ENCODE measurements around the gene ZBTB47. TPM values are rescaled to one million over a fixed set of nuclear protein-coding genes. Genes with fewer than 3 reads are reported as not detected.

Gene ZBTB47
- total RNA-seq, 1 donor from 2014 or later: 38.8 TPM

DNA sequence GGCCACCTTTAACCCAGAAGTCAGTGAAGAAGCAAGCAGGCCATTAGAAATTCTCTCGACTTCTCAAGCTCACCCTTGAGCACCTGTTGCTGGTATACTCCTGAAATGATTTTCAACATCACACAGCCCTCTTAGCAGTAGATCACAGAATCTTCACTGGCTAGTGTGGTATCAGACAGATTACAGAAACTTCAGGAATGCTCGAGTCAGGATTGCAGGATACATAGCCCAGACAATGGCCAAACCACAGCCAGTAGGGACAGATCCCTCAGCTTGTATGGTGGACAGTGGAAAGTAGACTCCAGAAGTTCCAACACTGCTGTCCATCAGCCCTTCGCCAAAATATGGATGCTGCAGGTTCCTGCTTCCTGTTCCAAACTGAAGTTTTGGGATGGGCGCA, 27.3 kb downstream of the ZBTB47 start:
- Mint-ChIP-seq H3K36me3 (ENCODE audit: low read depth) (no peaks in the 10 kb centered on the region), H3K27me3 (ENCODE audit: low read depth) (peaks cover 6% of the 10 kb centered on the region), H3K27ac (ENCODE audit: unreplicated experiment) (no peak overlapping the region), H3K4me3 (ENCODE audit: unreplicated experiment) (no peak overlapping the region), H3K4me1 (ENCODE audit: low read depth) (peaks cover 18% of the 10 kb centered on the region), H3K9me3 (ENCODE audit: low read depth) (peaks cover 17% of the 10 kb centered on the region)
- no peak for DNase-seq (ENCODE audit: low spot score)
- TF ChIP-seq, protein P1, sequence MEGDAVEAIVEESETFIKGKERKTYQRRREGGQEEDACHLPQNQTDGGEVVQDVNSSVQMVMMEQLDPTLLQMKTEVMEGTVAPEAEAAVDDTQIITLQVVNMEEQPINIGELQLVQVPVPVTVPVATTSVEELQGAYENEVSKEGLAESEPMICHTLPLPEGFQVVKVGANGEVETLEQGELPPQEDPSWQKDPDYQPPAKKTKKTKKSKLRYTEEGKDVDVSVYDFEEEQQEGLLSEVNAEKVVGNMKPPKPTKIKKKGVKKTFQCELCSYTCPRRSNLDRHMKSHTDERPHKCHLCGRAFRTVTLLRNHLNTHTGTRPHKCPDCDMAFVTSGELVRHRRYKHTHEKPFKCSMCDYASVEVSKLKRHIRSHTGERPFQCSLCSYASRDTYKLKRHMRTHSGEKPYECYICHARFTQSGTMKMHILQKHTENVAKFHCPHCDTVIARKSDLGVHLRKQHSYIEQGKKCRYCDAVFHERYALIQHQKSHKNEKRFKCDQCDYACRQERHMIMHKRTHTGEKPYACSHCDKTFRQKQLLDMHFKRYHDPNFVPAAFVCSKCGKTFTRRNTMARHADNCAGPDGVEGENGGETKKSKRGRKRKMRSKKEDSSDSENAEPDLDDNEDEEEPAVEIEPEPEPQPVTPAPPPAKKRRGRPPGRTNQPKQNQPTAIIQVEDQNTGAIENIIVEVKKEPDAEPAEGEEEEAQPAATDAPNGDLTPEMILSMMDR (IDR thresholded peaks at IDR 0.05): no peak

DNA sequence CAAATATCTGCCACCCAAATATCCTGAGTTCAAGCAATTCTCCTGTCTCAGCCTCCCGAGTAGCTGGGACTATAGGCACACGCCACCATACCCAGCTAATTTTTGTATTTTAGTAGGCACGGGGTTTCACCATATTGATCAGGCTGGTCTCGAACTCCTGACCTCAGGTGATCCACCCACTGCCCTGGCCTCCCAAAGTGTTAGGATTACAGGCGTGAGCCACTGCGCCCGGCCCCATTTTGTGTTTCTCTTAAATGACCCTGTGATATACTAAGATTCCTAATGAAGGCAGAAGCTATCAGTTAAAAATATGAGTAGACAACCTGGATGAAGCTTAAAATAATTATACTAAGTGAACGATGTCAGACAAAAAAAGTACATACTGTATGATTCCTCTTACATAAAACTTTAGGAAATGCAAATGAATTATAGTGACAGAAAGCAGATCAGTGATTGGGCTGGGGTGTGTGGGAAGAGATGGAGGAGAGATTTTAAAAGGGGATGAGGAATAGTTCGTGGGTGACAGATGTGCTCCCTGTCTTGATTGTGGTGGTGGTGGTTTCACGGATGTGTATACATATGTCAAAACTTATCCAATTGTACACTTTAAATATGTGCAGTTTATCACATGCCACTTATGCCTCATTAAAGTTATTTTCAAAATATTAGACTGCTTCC, 28.0 kb downstream of the ZBTB47 start:
- Mint-ChIP-seq H3K27ac (ENCODE audit: unreplicated experiment) (no peak overlapping the region), H3K9me3 (ENCODE audit: low read depth) (peaks cover 14% of the 10 kb centered on the region), H3K4me1 (ENCODE audit: low read depth) (peaks cover 18% of the 10 kb centered on the region), H3K4me3 (ENCODE audit: unreplicated experiment) (no peak overlapping the region), H3K27me3 (ENCODE audit: low read depth) (peaks cover 6% of the 10 kb centered on the region), H3K36me3 (ENCODE audit: low read depth) (no peaks in the 10 kb centered on the region)
- DNase-seq (ENCODE audit: low spot score): no peak
- TF ChIP-seq, protein P1 (IDR thresholded peaks at IDR 0.05): no peak

DNA sequence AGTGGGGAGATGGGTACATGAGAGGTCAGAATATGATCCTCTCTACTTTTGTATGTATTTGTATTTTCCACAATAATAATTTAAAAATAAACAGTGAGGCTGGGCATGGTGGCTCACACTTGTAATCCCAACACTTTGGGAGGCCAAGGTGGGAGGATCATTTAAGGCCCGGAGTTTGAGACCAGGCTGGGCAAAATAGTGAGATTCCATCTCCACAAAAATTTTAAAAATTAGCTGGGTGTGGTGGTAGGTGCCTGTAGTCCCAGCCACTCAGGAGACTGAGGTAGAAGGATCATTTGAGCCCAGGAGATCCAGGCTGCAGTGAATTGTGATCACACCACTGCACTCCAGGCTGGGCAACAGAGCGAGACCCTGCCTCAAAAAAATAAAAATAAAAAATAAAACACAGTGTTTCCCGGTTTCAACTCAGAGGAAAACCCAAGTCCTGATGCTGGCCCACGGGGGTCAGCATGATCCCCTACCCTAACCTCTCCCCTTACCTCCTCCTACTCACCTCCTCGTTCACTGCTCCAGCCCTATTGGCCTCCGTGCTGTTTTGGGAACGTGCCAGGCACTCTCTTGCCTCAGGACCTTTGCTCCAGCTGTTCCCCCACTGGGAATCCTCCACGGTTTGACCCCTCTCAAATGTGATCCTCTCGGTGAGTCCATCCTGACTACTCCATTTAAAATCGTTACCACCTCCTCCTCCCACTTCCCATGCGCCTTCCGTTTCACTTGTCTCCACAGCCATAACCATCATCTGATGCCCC, 29.0 kb downstream of the ZBTB47 start:
- Mint-ChIP-seq H3K27me3 (ENCODE audit: low read depth) (peaks cover 6% of the 10 kb centered on the region), H3K27ac (ENCODE audit: unreplicated experiment) (no peak overlapping the region), H3K36me3 (ENCODE audit: low read depth) (no peaks in the 10 kb centered on the region), H3K9me3 (ENCODE audit: low read depth) (peaks cover 6% of the 10 kb centered on the region), H3K4me1 (ENCODE audit: low read depth) (peaks cover 18% of the 10 kb centered on the region), H3K4me3 (ENCODE audit: unreplicated experiment) (no peak overlapping the region)
- DNase-seq (ENCODE audit: low spot score): peak; percentile 36
- TF ChIP-seq, protein P1 (IDR thresholded peaks at IDR 0.05): no peak

DNA sequence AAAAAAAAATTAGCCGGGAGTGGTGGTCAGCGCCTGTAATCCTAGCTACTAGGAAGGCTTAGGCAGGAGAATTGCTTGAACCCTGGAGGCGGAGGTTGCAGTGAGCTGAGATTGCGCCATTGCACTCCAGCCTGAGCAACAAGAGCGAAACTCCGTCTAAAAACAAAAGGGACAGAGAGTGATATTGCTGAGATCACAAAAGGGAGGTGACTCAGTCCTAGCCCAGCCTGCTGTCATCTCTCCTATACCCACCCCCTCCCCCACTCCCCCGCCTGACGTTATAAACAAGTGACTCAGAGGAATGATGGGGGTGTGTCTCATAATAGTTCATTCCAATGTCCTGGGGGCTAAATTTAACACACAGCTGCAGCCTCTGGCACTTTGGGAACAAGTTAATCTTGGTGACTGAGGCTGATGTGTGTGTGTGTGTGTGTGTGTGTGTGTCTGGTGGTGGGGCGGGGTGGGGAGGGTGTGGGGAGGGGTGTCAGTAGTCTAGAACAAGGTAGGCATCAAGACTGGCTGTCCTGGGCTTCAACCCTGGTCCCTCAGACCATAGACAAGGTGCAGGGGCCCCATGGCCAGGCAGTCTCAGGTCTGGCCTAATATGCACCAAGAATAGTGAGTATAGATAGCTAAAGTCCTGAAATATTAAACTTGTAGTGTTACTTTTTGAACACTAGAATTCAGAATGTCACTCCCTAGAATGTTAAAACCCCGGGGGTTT, 30.5 kb downstream of the ZBTB47 start:
- no peaks in the 10 kb centered on the region for H3K9me3 Mint-ChIP-seq (ENCODE audit: low read depth)
- TF ChIP-seq, protein P1 (IDR thresholded peaks at IDR 0.05): no peak

More for the DNA sequence above, 30.5 kb downstream of the ZBTB47 start:
- Mint-ChIP-seq H3K4me1 (ENCODE audit: low read depth) (peaks cover 18% of the 10 kb centered on the region), H3K4me3 (ENCODE audit: unreplicated experiment) (no peak overlapping the region), H3K27me3 (ENCODE audit: low read depth) (peaks cover 6% of the 10 kb centered on the region), H3K27ac (ENCODE audit: unreplicated experiment) (peak overlapping the region; percentile 87), H3K36me3 (ENCODE audit: low read depth) (no peaks in the 10 kb centered on the region)
- DNase-seq (ENCODE audit: low spot score): no peak

Data from chondrocyte (in vitro differentiated cells).